OCI-LY1 (cell line): Measurements from ENCODE around the gene GAS2L1.

Experiments
- H2AFZ ChIP-seq: fragments of 200-600 bp; sonication (generic), shearing (Covaris generic); 2 replicates; pipeline ENCODE4 v1.6.0; 2014; ENCODE audit warnings: antibody characterized with exemption, mild to moderate bottlenecking, low read length
- H3F3A ChIP-seq: fragments of 200-600 bp; sonication (generic), shearing (Covaris generic); 2 replicates; pipeline ENCODE4 v1.6.0; 2014; ENCODE audit warnings: mild to moderate bottlenecking, antibody characterized with exemption, low read length, moderate library complexity; ENCODE audit not compliant: insufficient read depth
- H3K27ac ChIP-seq: fragments of 200-600 bp; sonication (generic); 2 replicates; pipeline ENCODE4 v1.5.1; 2014; ENCODE audit warnings: low read length, mixed run types, mild to moderate bottlenecking, low read depth; ENCODE audit not compliant: poor library complexity, severe bottlenecking
- H3K27me3 ChIP-seq: fragments of 200-600 bp; sonication (generic); 2 replicates; pipeline ENCODE4 v1.6.0; 2014; ENCODE audit warnings: antibody characterized with exemption, mild to moderate bottlenecking, low read length, moderate library complexity; ENCODE audit not compliant: insufficient read depth
- H3K36me3 ChIP-seq: fragments of 200-600 bp; sonication (generic); 2 replicates; pipeline ENCODE4 v1.6.1; 2014; ENCODE audit warnings: mild to moderate bottlenecking, antibody characterized with exemption, low read length, moderate library complexity, mixed read lengths; ENCODE audit not compliant: insufficient read depth
- H3K4me1 ChIP-seq: fragments of 200-600 bp; sonication (generic); 2 replicates; pipeline ENCODE4 v1.5.1; 2014; ENCODE audit warnings: mild to moderate bottlenecking, low read length, moderate library complexity; ENCODE audit not compliant: insufficient read depth, severe bottlenecking
- H3K4me2 ChIP-seq: fragments of 200-600 bp; sonication (generic), shearing (Covaris generic); 2 replicates; pipeline ENCODE4 v1.6.1; 2014; ENCODE audit warnings: low read length
- H3K4me3 ChIP-seq: fragments of 200-600 bp; sonication (generic); 2 replicates; pipeline ENCODE4 v1.5.1; 2014; ENCODE audit warnings: low read length, low read depth, mild to moderate bottlenecking, mixed read lengths; ENCODE audit not compliant: poor library complexity, severe bottlenecking
- H3K79me2 ChIP-seq: fragments of 200-600 bp; shearing (Covaris generic); 2 replicates; pipeline ENCODE4 v1.6.1; 2016; ENCODE audit warnings: mixed run types, low read length, mixed read lengths; ENCODE audit not compliant: insufficient read depth
- H3K9ac ChIP-seq: fragments of 200-600 bp; sonication (generic), shearing (Covaris generic); 2 replicates; pipeline ENCODE4 v1.6.1; 2014; ENCODE audit warnings: mild to moderate bottlenecking, low read length, mixed read lengths
- H3K9me2 ChIP-seq: fragments of 200-600 bp; sonication (generic), shearing (Covaris generic); 2 replicates; pipeline ENCODE4 v1.6.1; 2014; ENCODE audit warnings: low read depth, mild to moderate bottlenecking, low read length, mixed read lengths
- H3K9me3 ChIP-seq: fragments of 200-600 bp; shearing (Covaris generic); 2 replicates; pipeline ENCODE4 v1.6.1; 2014; ENCODE audit warnings: low read length, mixed read lengths
- H4K20me1 ChIP-seq: fragments of 200-600 bp; sonication (generic), shearing (Covaris generic); 2 replicates; pipeline ENCODE4 v1.6.0; 2016; ENCODE audit warnings: mild to moderate bottlenecking, low read length; ENCODE audit not compliant: insufficient read depth
- CTCF ChIP-seq: fragments of 200-600 bp; sonication (generic), shearing (Covaris generic); IDR thresholded peaks from 2 replicates; pipeline ENCODE4 v1.5.1; 2017; ENCODE audit warnings: mild to moderate bottlenecking, antibody characterized with exemption, low read length, moderate library complexity, mixed read lengths
- EZH2 ChIP-seq: fragments of 200-600 bp; sonication (generic), shearing (Covaris generic); IDR thresholded peaks from 2 replicates; pipeline ENCODE4 v1.8.0; 2017; ENCODE audit warnings: borderline replicate concordance, mixed run types, mild to moderate bottlenecking, antibody characterized with exemption, low read length, moderate library complexity, mixed read lengths

GAS2L1 gene

GRCh38 chr22:29313126-29313575 lies 6.7 kb downstream of the GAS2L1 start:
- Histone ChIP-seq H4K20me1 (no peaks in the 10 kb centered on the region), H3K79me2 (no peaks in the 10 kb centered on the region), H3K36me3 (no peaks in the 10 kb centered on the region), H3K9me2 (no peaks in the 10 kb centered on the region), H3K4me3 (no peak overlapping the region), H3K27ac (no peak overlapping the region), H3K9me3 (no peaks in the 10 kb centered on the region), H3K4me1 (no peaks in the 10 kb centered on the region), H3K27me3 (no peaks in the 10 kb centered on the region; the same call in 1 of the 2 replicates), H3K4me2 (no peak overlapping the region), H3K9ac (no peak overlapping the region), H3F3A (no peaks in the 10 kb centered on the region), H2AFZ (no peak overlapping the region)
- peak; percentile 39 for TF ChIP-seq CTCF
- TF ChIP-seq EZH2: no peak

GRCh38 chr22:29313576-29314466 lies 7.4 kb downstream of the GAS2L1 start:
- no peak for TF ChIP-seq CTCF
- no peak for TF ChIP-seq EZH2
- H3K27ac ChIP-seq: no peak overlapping the region
- no peaks in the 10 kb centered on the region for H4K20me1 ChIP-seq
- no peak overlapping the region for H2AFZ ChIP-seq
- no peaks in the 10 kb centered on the region for H3K9me2 ChIP-seq
- H3K4me1 ChIP-seq: no peaks in the 10 kb centered on the region
- H3K9me3 ChIP-seq: no peaks in the 10 kb centered on the region
- H3K9ac ChIP-seq: no peak overlapping the region
- no peaks in the 10 kb centered on the region for H3K36me3 ChIP-seq
- no peak overlapping the region for H3K4me3 ChIP-seq
- no peaks in the 10 kb centered on the region for H3K79me2 ChIP-seq
- H3K27me3 ChIP-seq: no peaks in the 10 kb centered on the region; the same call in 1 of the 2 replicates
- no peak overlapping the region for H3K4me2 ChIP-seq
- H3F3A ChIP-seq: no peaks in the 10 kb centered on the region

- Histone ChIP-seq H3K4me3 (no peak overlapping the region), H2AFZ (no peak overlapping the region), H3K9me3 (no peaks in the 10 kb centered on the region), H3K9me2 (no peaks in the 10 kb centered on the region), H3K9ac (no peak overlapping the region), H3K4me2 (no peak overlapping the region), H3K4me1 (no peaks in the 10 kb centered on the region), H3F3A (no peaks in the 10 kb centered on the region), H4K20me1 (no peaks in the 10 kb centered on the region), H3K27ac (no peak overlapping the region), H3K27me3 (no peaks in the 10 kb centered on the region; the same call in 1 of the 2 replicates), H3K36me3 (no peaks in the 10 kb centered on the region), H3K79me2 (no peaks in the 10 kb centered on the region)
- TF ChIP-seq EZH2 (no peak), CTCF (no peak)
These were observed 8.3 kb downstream of the GAS2L1 start for GRCh38 chr22:29314537-29315285.
